K562 (cell line): ENCODE measurements around the gene GDF7. TPM values are rescaled to one million over a fixed set of nuclear protein-coding genes. Genes with fewer than 3 reads are reported as not detected.
A peak's percentile ranks its signal among the peaks of the same experiment; 100 is the strongest.

Experiments used
- ATAC-seq: fragments of 200-7000 bp; cut with Tn5 transposase; 3 replicates; pipeline ENCODE4 v1.9.1; 2020; ENCODE audit warnings: moderate library complexity
- BruUV-seq: library from RNA; stranded (reverse); fragments of 400-500 nt; replicated peaks from 2 replicates; lab custom pipeline; 2021; lab: Mats Ljungman, UMichigan
- CTCF ChIA-PET: fragments of 300-600 bp; formaldehyde crosslinking; extraction: SDS; loops from one replicate; lab custom pipeline; 2021; ENCODE audit warnings: low intra/inter-chr PET ratio; lab: Yijun Ruan, JAX
- POLR2A ChIA-PET: fragments of 300-600, 350-650 bp; sonication (Branson Sonifier 250); formaldehyde crosslinking; extraction: SDS; loops from one replicate; lab custom pipeline; 2021; ENCODE audit warnings: antibody characterized with exemption, inconsistent platforms; lab: Yijun Ruan, JAX
- DNase-seq, 4 experiments: peaks; one replicate each; pipeline versions ENCODE4 v3.0.0 to v3.0.0-alpha.2; 2011 to 2018; ENCODE audit warnings: low spot score in 3 of 4, mixed read lengths in 3 of 4; ENCODE audit errors: extremely low read depth in 1 of 4
- FAIRE-seq: peaks from 2 replicates; lab custom pipeline; 2011; peaks lifted over from hg19 to GRCh38; lab: Jason Lieb, UNC
- H2AFZ ChIP-seq: 2 replicates; pipeline ENCODE4 v1.6.0; 2011; ENCODE audit warnings: low read depth, low read length, control low read depth, inconsistent platforms
- H3K27ac ChIP-seq: fragments of 200-600 bp; 3 replicates; pipeline ENCODE4 v1.8.0; 2011; ENCODE audit warnings: low read depth, mild to moderate bottlenecking, control low read depth, inconsistent platforms, low read length, moderate library complexity, mixed read lengths; ENCODE audit errors: extremely low read depth
- H3K27me3 ChIP-seq, 2 experiments: fragments of 300-600 bp in 1 of 2; 2 replicates in 1 of 2; 3 replicates in 1 of 2; pipeline versions ENCODE4 v1.6.0 to v1.8.0; 2011; ENCODE audit warnings: inconsistent platforms in 2 of 2, low read length in 2 of 2, mild to moderate bottlenecking in 1 of 2, mixed read lengths in 1 of 2, moderate library complexity in 1 of 2; ENCODE audit not compliant: control insufficient read depth in 2 of 2, insufficient read depth in 2 of 2
- H3K36me3 ChIP-seq: fragments of 300-600 bp; 3 replicates; pipeline ENCODE4 v1.8.0; 2011; ENCODE audit warnings: mild to moderate bottlenecking, low read length, inconsistent platforms; ENCODE audit not compliant: control insufficient read depth, insufficient read depth
- H3K4me1 ChIP-seq, 2 experiments: fragments of 200-600 bp in 1 of 2; replicated peaks in 1 of 2; 2 replicates in 1 of 2; 3 replicates in 1 of 2; pipeline versions ENCODE4 v1.5.1 to v1.8.0; 2011; ENCODE audit warnings: inconsistent platforms in 2 of 2, low read length in 2 of 2, mild to moderate bottlenecking in 1 of 2, mixed read lengths in 1 of 2, moderate library complexity in 1 of 2; ENCODE audit not compliant: control insufficient read depth in 2 of 2, insufficient read depth in 2 of 2
- H3K4me2 ChIP-seq: 2 replicates; pipeline ENCODE4 v1.6.1; 2011; ENCODE audit warnings: low read length, control low read depth, inconsistent platforms, mixed read lengths; ENCODE audit not compliant: insufficient read depth
- H3K4me3 ChIP-seq: fragments of 200-600 bp; sonication (generic), shearing (Covaris generic); 2 replicates; pipeline ENCODE4 v1.5.1; 2016; ENCODE audit warnings: control low read depth, inconsistent platforms
- H3K79me2 ChIP-seq: fragments of 200-600 bp; 3 replicates; pipeline ENCODE4 v1.8.0; 2011; ENCODE audit warnings: low read length, inconsistent platforms; ENCODE audit not compliant: control insufficient read depth, insufficient read depth
- H3K9ac ChIP-seq, 2 experiments: 2 replicates each; pipeline versions ENCODE4 v1.6.0 to v1.6.1; 2011; ENCODE audit warnings: low read depth in 2 of 2, low read length in 2 of 2, control low read depth in 1 of 2, inconsistent platforms in 1 of 2, mild to moderate bottlenecking in 1 of 2, mixed read lengths in 1 of 2; ENCODE audit not compliant: insufficient read depth in 1 of 2
- H3K9me1 ChIP-seq: one replicate; pipeline ENCODE4 v1.6.0; 2011; ENCODE audit warnings: inconsistent platforms, mild to moderate bottlenecking, low read length, moderate library complexity; ENCODE audit not compliant: control insufficient read depth, insufficient read depth
- H3K9me3 ChIP-seq: replicated peaks from 2 replicates; pipeline ENCODE4 v1.5.1; 2011; ENCODE audit warnings: low read depth, low read length, inconsistent platforms; ENCODE audit not compliant: control insufficient read depth, insufficient read depth
- H4K20me1 ChIP-seq: replicated peaks from 2 replicates; pipeline ENCODE4 v1.6.1; 2011; ENCODE audit warnings: low read length, inconsistent platforms, mixed read lengths; ENCODE audit not compliant: control insufficient read depth, insufficient read depth
- CEBPB ChIP-seq: fragments of 450-650 bp; IDR thresholded peaks from 2 replicates; pipeline ENCODE4 v1.6.1; 2016; ENCODE audit warnings: missing genetic modification characterization, missing compliant biosample characterization
- CEBPG ChIP-seq, 3 experiments: fragments of 200-800 bp in 1 of 3; sonication (Bioruptor generic) in 1 of 3; sonication (generic) in 1 of 3; formaldehyde crosslinking in 1 of 3; IDR thresholded peaks in 2 of 3; conservative IDR thresholded peaks in 1 of 3; 2 replicates each; pipeline versions ENCODE4 v1.6.1 to v1.8.0; 2016 to 2022; ENCODE audit warnings: missing compliant biosample characterization in 2 of 3, missing genetic modification characterization in 2 of 3, mild to moderate bottlenecking in 1 of 3, missing genetic modification reagents in 1 of 3
- CREB5 ChIP-seq: fragments of 250-450 bp; sonication (Bioruptor Pico); IDR thresholded peaks from 2 replicates; pipeline ENCODE4 v1.5.0; 2020; ENCODE audit warnings: mild to moderate bottlenecking
- CTCF ChIP-seq, 3 experiments: IDR thresholded peaks in 2 of 3; conservative IDR thresholded peaks in 1 of 3; 2 replicates each; pipeline ENCODE4 v1.5.1; 2011 to 2012; ENCODE audit warnings: low read length in 3 of 3, mild to moderate bottlenecking in 3 of 3, control low read depth in 2 of 3, improper control_type of control experiment in 1 of 3, inconsistent platforms in 1 of 3, low read depth in 1 of 3, mixed read lengths in 1 of 3, moderate library complexity in 1 of 3; ENCODE audit not compliant: insufficient read depth in 2 of 3
- UBTF ChIP-seq, 2 experiments: IDR thresholded peaks; 2 replicates each; pipeline ENCODE4 v1.6.1; 2012; ENCODE audit warnings: improper control_type of control experiment in 2 of 2, low read depth in 2 of 2, low read length in 2 of 2, borderline replicate concordance in 1 of 2
- ZNF175 ChIP-seq: fragments of 200-800 bp; sonication (Bioruptor generic); IDR thresholded peaks from 2 replicates; pipeline ENCODE4 v1.6.1; 2016; ENCODE audit warnings: low read depth, mild to moderate bottlenecking, missing genetic modification characterization, missing compliant biosample characterization
- ZNF740 ChIP-seq, 3 experiments: fragments of 200-800 bp in 1 of 3; sonication (Bioruptor generic) in 1 of 3; sonication (generic) in 1 of 3; formaldehyde crosslinking in 1 of 3; IDR thresholded peaks; 2 replicates each; pipeline versions ENCODE4 v1.6.1 to v1.8.0; 2016 to 2022; ENCODE audit warnings: mild to moderate bottlenecking in 2 of 3, missing compliant biosample characterization in 2 of 3, missing genetic modification characterization in 2 of 3, missing genetic modification reagents in 1 of 3
- WGBS: fragments of 100-300 bp; shearing (Covaris generic); methylation state at CpG from one replicate; pipeline ENCODE4 v1.1.6; 2016; ENCODE audit warnings: low coverage, mixed read lengths; ENCODE audit not compliant: insufficient coverage; ENCODE audit errors: missing lambda C conversion rate; 5-methylcytosine and 5-hydroxymethylcytosine counted together
- in situ Hi-C: fragments of 300-500 bp; cut with MboI; formaldehyde crosslinking; loops from 4 replicates; pipeline ENCODE4 v1.15.0; 2018; ENCODE audit warnings: inconsistent platforms, mixed read lengths
- intact Hi-C: fragments of 100-400 bp; cut with micrococcal nuclease; formaldehyde crosslinking; loops from 2 replicates; pipeline ENCODE4 v1.14.2; 2022
- polyA plus RNA-seq, 8 experiments: library from polyadenylated mRNA; depleted of rRNA in 4 of 8; stranded (reverse) in 5 of 8; unstranded in 3 of 8; fragments of >200 nt; fragmentation: Nextera tagmentation in 2 of 8; fragmentation: Illumina TruSeq in 1 of 8; extraction: Ambion mirVana in 2 of 8; extraction: Trizol in 1 of 8; gene quantifications; 2 replicates each; pipeline versions ENCODE4 v1.2.1 to v1.2.3, GENCODE V29; 2011 to 2014; ENCODE audit warnings: inconsistent platforms in 1 of 8, missing spikeins in 1 of 8
- total RNA-seq, 7 experiments: library from RNA; depleted of rRNA in 6 of 7; stranded (reverse); fragments of >200 nt in 6 of 7; fragmentation: Illumina TruSeq in 2 of 7; extraction: Trizol in 2 of 7; gene quantifications; 2 replicates each; pipeline versions ENCODE4 v1.2.1 to v1.2.3, GENCODE V29; 2011 to 2021; ENCODE audit warnings: low replicate concordance in 1 of 7

The GDF7 gene
- total and polyA plus RNA-seq, 9 of the 15 experiments (the other 6 are each of a cell fraction or from before 2014, with no cell fraction given): 0.01 TPM; not detected in 7

GRCh38 chr2:20717641-20718040 is 50.7 kb downstream of the GDF7 start (continued):
- no peak for TF ChIP-seq UBTF (IDR thresholded peaks at IDR 0.05; ENCODE audit: borderline replicate concordance in 1 of 2, low read depth in 2 of 2, low read length in 2 of 2)
- no peak for TF ChIP-seq ZNF740 (CRISPR knock-in tag; IDR thresholded peaks at IDR 0.05)
- TF ChIP-seq ZNF740 (tag; IDR thresholded peaks at IDR 0.05): no peak

GRCh38 chr2:20722592-20723240 is 55.8 kb downstream of the GDF7 start:
- no peaks in the 10 kb centered on the region for H3K27me3 ChIP-seq
- DNase-seq (no peak), FAIRE-seq (no peak), ATAC-seq (no peak)
- peaks cover 5% of the 10 kb centered on the region; the same call in 1 of the 3 replicates for H3K79me2 ChIP-seq
- no peak overlapping the region for H2AFZ ChIP-seq
- in situ Hi-C loops (no loop called here), intact Hi-C loops (no loop called here)
- H3K36me3 ChIP-seq: no peaks in the 10 kb centered on the region; the same call in 1 of the 3 replicates
- H4K20me1 ChIP-seq: no peaks in the 10 kb centered on the region
- ChIA-PET POLR2A (no interaction called here), CTCF (interaction anchor here (0.6 kb wide), 1 partner anchor 507 kb away, joined by 3 read pairs; no protein-coding TSS in a partner anchor)
- H3K4me1 ChIP-seq: no peaks in the 10 kb centered on the region
- BruUV-seq: no TSS peak
- H3K9me3 ChIP-seq: no peaks in the 10 kb centered on the region
- H3K4me2 ChIP-seq: no peak overlapping the region
- WGBS: 67% methylated on average over 1 of the region's 1 CpG
- H3K27ac ChIP-seq: no peak overlapping the region
- no peaks in the 10 kb centered on the region for H3K9me1 ChIP-seq
- no peak overlapping the region for H3K4me3 ChIP-seq
- no peak overlapping the region for H3K9ac ChIP-seq
- TF ChIP-seq CTCF (IDR thresholded peaks at IDR 0.05 in 2 of 3, conservative IDR thresholded peaks at IDR 0.05 in 1 of 3; ENCODE audit: insufficient read depth in 2 of 3, low read depth in 1 of 3, low read length in 3 of 3) (peak in 1 of 3 experiments; percentile 14; a peak in 1 of 6 replicates), CEBPG (CRISPR knock-in tag; IDR thresholded peaks at IDR 0.05) (no peak), CEBPG (tag; conservative IDR thresholded peaks at IDR 0.05 in 1 of 2, IDR thresholded peaks at IDR 0.05 in 1 of 2) (0 out of 4 replicates have a peak, but pooled peaks of 1 of the 2 experiments have one; percentile 12), CREB5 (no peak), ZNF175 (CRISPR knock-in tag) (no peak), CEBPB (peak; percentile 25; the same call in 1 of the 2 replicates)
